Brain pericyte (primary cell): ENCODE data around the gene SIRT2.
"Not testable (repeated sequence)": the region's sequence is repeated elsewhere in the genome, so short reads cannot be mapped to it uniquely, and the experiment has no call there.

Source experiments
- DNase-seq: peaks from one replicate; pipeline ENCODE4 v3.0.0-alpha.2; 2012; ENCODE audit warnings: low read depth, low spot score

SIRT2 gene

DNA sequence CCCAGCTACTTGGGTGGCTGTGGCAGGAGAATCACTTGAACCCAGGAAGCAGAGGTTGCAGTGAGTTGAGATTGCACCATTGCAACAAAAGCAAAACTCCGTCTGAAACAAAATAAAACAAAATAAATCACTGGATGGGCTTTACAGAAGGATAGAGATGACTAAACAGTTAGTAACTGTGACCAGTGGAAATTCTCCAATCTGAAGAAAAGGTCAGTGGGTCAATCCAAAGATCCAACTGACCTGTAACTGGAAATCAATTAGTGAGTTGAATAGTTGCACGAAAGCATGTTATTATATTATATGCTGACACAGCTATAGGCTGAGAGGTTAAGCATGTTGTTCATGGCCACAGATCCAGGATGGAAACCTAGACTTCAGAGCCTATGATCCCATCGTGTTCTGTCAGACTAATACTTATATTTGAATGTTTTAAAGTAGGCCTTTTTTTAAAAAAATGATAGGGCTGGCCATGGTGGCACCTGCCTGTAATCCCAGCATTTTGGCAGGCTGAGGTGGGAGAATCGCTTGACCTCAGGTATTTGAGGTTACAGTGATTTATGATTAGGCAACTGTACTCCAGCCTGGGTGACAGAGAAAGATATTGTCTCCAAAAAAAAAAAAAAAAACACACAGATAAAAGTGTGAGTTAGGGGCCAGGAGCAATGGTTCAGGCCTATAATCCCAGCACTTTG lies 69.2 kb downstream of the SIRT2 start:
- no peak for DNase-seq

DNA sequence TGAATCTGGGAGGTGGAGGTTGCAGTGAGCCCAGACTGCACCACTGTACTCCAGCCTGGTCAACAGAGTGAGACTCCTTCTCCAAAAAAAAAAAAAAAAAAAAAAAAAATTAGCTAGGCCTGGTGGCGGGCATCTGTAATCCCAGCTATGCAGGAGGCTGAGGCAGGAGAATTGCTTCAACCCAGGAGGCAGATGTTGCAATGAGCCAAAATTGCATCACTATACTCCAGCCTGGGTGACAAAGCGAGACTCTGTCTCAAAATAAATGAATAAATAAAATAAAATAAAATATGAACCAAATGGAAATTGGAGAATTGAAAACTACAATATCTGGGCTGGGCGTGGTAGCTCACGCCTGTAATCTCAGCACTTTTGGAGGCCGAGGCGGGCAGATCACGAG lies 70.2 kb downstream of the SIRT2 start:
- DNase-seq: not testable (repeated sequence)
